Suprapubic skin (tissue), 4 donors: Measurements from ENCODE around the gene CDKN2B-AS1. TPM values are rescaled to one million over a fixed set of nuclear protein-coding genes. Genes with fewer than 3 reads are reported as not detected.

Experiments used
- DNase-seq, 2 donors: peaks; one replicate each; pipeline ENCODE4 v3.0.0-alpha.2; 2019; ENCODE audit warnings: low spot score in 2 of 2
- H3K27ac ChIP-seq: fragments of 200-600 bp; sonication (generic); one replicate; pipeline ENCODE4 v1.5.1; 2019
- H3K27me3 ChIP-seq: fragments of 200-600 bp; sonication (generic); one replicate; pipeline ENCODE4 v1.5.1; 2019
- H3K36me3 ChIP-seq: fragments of 200-600 bp; sonication (generic); one replicate; pipeline ENCODE4 v1.5.1; 2019
- H3K4me1 ChIP-seq: fragments of 200-600 bp; sonication (generic); one replicate; pipeline ENCODE4 v1.5.1; 2019
- H3K4me3 ChIP-seq: fragments of 200-600 bp; sonication (generic); one replicate; pipeline ENCODE4 v1.5.1; 2019; ENCODE audit warnings: mild to moderate bottlenecking
- H3K9me3 ChIP-seq: fragments of 200-600 bp; sonication (generic); one replicate; pipeline ENCODE4 v1.5.1; 2019
- EP300 ChIP-seq: sonication (generic); formaldehyde crosslinking; IDR thresholded peaks from one replicate; pipeline ENCODE4 v1.6.1; 2017; ENCODE audit warnings: antibody characterized with exemption
- POLR2A ChIP-seq, 2 donors: fragments of 450-650 bp; IDR thresholded peaks; one replicate each; pipeline ENCODE4 v1.6.1; 2017; ENCODE audit warnings: antibody characterized with exemption in 2 of 2, mild to moderate bottlenecking in 2 of 2, moderate library complexity in 2 of 2
- POLR2AphosphoS5 ChIP-seq, 3 donors: sonication (generic); formaldehyde crosslinking; IDR thresholded peaks; one replicate each; pipeline ENCODE4 v1.6.1; 2017; ENCODE audit warnings: antibody characterized with exemption in 3 of 3
- WGBS: methylation state at CpG from one replicate; pipeline ENCODE4 v1.1.5; 2018; 5-methylcytosine and 5-hydroxymethylcytosine counted together
- total RNA-seq, 4 donors: library from RNA; depleted of rRNA; stranded (reverse); fragments of >200 nt; gene quantifications; one replicate each; pipeline ENCODE4 v1.1.0, GENCODE V29; 2016
- TF ChIP-seq, protein P1 (sequence below), 2 donors: fragments of 200-600 bp in 1 of 2; fragments of 450-650 bp in 1 of 2; sonication (generic) in 1 of 2; IDR thresholded peaks; one replicate each; pipeline ENCODE4 v1.5.1; 2016 to 2019; ENCODE audit warnings: antibody characterized with exemption in 2 of 2, mild to moderate bottlenecking in 1 of 2, moderate library complexity in 1 of 2

Gene CDKN2B-AS1
- total RNA-seq, 4 donors from 2014 or later = 0.59 TPM; not detected in 3

DNA sequence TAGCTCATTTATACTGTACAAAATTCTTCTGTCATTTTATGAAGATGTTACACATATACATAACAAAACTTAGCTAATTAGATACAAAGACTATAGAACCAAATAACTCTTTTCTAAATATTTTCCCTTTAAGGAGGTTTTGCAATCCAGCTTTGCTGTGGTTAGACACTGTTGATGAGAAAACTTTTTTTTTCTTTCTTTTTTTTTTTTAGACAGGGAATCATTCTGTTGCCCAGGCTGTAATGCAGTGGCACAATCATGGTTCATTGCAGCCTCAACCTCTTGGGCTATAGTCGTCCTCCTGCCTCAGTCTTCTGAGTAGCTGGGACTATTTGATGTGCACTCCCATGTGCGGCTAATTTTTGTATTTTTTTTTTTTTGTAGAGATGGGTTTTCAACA lies 53.0 kb downstream of the CDKN2B-AS1 start:
- peaks cover 16% of the 10 kb centered on the region for H3K4me1 ChIP-seq
- peaks cover 3% of the 10 kb centered on the region for H3K27me3 ChIP-seq
- no peak for DNase-seq
- no peak overlapping the region for H3K27ac ChIP-seq
- H3K36me3 ChIP-seq = no peaks in the 10 kb centered on the region
- H3K4me3 ChIP-seq = no peak overlapping the region
- no peaks in the 10 kb centered on the region for H3K9me3 ChIP-seq
- 89% methylated on average over 2 of the region's 2 CpGs for WGBS
- TF ChIP-seq, protein P1, sequence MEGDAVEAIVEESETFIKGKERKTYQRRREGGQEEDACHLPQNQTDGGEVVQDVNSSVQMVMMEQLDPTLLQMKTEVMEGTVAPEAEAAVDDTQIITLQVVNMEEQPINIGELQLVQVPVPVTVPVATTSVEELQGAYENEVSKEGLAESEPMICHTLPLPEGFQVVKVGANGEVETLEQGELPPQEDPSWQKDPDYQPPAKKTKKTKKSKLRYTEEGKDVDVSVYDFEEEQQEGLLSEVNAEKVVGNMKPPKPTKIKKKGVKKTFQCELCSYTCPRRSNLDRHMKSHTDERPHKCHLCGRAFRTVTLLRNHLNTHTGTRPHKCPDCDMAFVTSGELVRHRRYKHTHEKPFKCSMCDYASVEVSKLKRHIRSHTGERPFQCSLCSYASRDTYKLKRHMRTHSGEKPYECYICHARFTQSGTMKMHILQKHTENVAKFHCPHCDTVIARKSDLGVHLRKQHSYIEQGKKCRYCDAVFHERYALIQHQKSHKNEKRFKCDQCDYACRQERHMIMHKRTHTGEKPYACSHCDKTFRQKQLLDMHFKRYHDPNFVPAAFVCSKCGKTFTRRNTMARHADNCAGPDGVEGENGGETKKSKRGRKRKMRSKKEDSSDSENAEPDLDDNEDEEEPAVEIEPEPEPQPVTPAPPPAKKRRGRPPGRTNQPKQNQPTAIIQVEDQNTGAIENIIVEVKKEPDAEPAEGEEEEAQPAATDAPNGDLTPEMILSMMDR (IDR thresholded peaks at IDR 0.05) = no peak
- no peak for TF ChIP-seq EP300
- TF ChIP-seq POLR2A (IDR thresholded peaks at IDR 0.05) = no peak
- no peak for TF ChIP-seq POLR2AphosphoS5 (IDR thresholded peaks at IDR 0.05)

DNA sequence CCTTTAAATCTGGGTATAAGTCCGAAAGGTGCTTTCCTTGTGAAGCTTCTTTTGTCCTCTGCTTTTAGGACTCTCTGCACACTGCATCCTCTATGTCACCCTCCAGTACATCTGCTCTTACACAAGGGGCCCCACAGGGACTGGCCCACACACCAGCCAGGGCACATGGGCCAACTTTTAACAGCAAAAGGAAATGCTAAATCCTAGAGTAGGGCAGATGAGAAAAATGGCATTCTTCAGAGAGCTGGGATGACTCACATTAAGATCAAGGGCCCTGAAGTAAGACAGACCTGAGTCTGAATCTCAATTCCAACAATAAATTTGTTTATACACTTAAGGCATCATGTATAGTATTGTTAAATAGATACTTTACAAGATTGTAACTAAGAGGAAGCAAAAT lies 54.8 kb downstream of the CDKN2B-AS1 start:
- DNase-seq = no peak
- peaks cover 13% of the 10 kb centered on the region for H3K4me1 ChIP-seq
- 80% methylated on average over 1 of the region's 1 CpG for WGBS
- no peak for TF ChIP-seq POLR2AphosphoS5 (IDR thresholded peaks at IDR 0.05)
- TF ChIP-seq EP300 = no peak
- TF ChIP-seq POLR2A (IDR thresholded peaks at IDR 0.05) = no peak
- TF ChIP-seq, protein P1 (IDR thresholded peaks at IDR 0.05) = no peak
- H3K27me3 ChIP-seq = peaks cover 3% of the 10 kb centered on the region
- no peak overlapping the region for H3K27ac ChIP-seq
- no peaks in the 10 kb centered on the region for H3K9me3 ChIP-seq
- H3K36me3 ChIP-seq = no peaks in the 10 kb centered on the region
- H3K4me3 ChIP-seq = no peak overlapping the region

DNA sequence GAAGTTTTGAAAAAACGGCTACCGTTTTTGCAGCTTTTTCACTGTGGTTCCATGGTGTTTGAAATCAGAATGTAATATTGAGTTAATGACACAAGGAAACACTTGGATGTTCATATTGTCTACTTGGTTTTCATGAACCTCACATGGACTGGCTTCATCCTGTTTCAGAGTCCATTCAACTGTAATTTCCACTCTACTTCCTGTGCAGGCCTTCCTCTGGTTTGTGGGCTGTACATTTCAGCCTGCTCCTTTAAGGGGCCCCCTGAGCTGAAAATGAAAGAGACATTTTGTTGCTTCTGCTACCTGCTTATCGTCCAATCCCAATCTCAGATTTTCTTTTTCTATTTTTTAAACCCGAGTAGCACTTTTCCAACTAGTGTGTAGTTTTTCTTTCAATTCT lies 56.3 kb downstream of the CDKN2B-AS1 start:
- no peak overlapping the region for H3K27ac ChIP-seq
- peaks cover 3% of the 10 kb centered on the region for H3K27me3 ChIP-seq
- no peaks in the 10 kb centered on the region for H3K9me3 ChIP-seq
- TF ChIP-seq, protein P1 (IDR thresholded peaks at IDR 0.05) = no peak
- TF ChIP-seq POLR2A (IDR thresholded peaks at IDR 0.05) (no peak), POLR2AphosphoS5 (IDR thresholded peaks at IDR 0.05) (no peak), EP300 (no peak)
- WGBS = 65% methylated on average over 4 of the region's 4 CpGs
- DNase-seq = no peak
- no peak overlapping the region for H3K4me3 ChIP-seq
- peaks cover 13% of the 10 kb centered on the region for H3K4me1 ChIP-seq
- H3K36me3 ChIP-seq = no peaks in the 10 kb centered on the region

DNA sequence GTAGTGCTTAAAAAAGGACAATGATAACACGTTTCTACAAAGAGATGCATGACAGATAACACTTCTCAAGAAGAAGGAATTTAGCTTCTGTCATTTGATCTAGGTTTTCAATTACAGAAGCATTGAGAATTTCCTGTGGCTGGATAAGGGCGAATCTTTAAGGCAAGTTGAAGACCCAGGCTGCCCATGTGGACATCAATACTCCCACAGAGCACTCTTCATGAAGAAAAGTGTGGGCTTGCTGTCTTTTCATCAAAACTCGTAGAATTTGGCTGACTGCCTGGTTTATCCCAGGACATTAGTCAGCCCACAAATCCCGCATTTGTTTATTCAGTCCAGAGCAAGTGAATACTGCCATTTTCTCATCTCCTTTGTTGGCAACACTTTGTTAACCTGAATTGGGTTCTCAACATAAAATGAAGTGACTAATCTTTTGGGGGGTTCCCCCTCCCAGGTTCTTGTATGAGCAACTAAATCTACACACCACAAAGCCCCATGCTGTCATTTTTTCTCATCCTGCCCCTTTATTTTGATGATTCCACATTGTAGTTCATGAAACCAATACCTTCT lies 57.9 kb downstream of the CDKN2B-AS1 start:
- Histone ChIP-seq H3K27ac (no peak overlapping the region), H3K4me1 (peaks cover 13% of the 10 kb centered on the region), H3K9me3 (no peaks in the 10 kb centered on the region), H3K27me3 (no peaks in the 10 kb centered on the region), H3K4me3 (no peak overlapping the region), H3K36me3 (no peaks in the 10 kb centered on the region)
- 56% methylated on average over 4 of the region's 4 CpGs for WGBS
- DNase-seq = no peak
- TF ChIP-seq EP300 (no peak), POLR2A (IDR thresholded peaks at IDR 0.05) (no peak), POLR2AphosphoS5 (IDR thresholded peaks at IDR 0.05) (no peak)
- TF ChIP-seq, protein P1 (IDR thresholded peaks at IDR 0.05) = no peak

DNA sequence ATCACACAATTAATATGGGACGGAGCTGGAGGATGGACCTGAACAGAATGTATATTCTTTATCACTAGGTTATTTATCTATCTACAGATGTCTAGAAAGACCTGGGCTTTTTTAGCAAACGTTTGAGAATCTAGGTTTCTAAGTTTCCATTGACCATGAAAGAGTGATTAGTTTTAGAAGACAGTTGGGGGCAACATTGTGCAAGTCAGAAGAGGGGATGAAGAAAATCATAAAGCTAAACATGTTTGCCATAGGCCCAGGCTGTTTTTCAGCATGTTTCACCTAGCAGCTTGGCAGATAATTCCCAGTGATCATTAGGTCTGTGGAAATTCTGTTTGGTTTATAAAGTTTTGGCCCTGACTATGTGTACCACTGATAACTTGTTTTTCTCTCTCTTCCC lies 58.6 kb downstream of the CDKN2B-AS1 start:
- Histone ChIP-seq H3K4me1 (peaks cover 13% of the 10 kb centered on the region), H3K27ac (no peak overlapping the region)
- WGBS = 75% methylated on average over 2 of the region's 2 CpGs

More for the DNA sequence above, 58.6 kb downstream of the CDKN2B-AS1 start:
- no peaks in the 10 kb centered on the region for H3K36me3 ChIP-seq
- H3K4me3 ChIP-seq = no peak overlapping the region
- H3K9me3 ChIP-seq = no peaks in the 10 kb centered on the region
- no peaks in the 10 kb centered on the region for H3K27me3 ChIP-seq
- TF ChIP-seq, protein P1 (IDR thresholded peaks at IDR 0.05) = no peak
- TF ChIP-seq EP300 = no peak
- TF ChIP-seq POLR2A (IDR thresholded peaks at IDR 0.05) = no peak
- no peak for TF ChIP-seq POLR2AphosphoS5 (IDR thresholded peaks at IDR 0.05)
- no peak for DNase-seq
